ENCODE results near the gene KIF21A.
A peak's percentile ranks its signal among the peaks of the same experiment; 100 is the strongest.
"Not testable (repeated sequence)": the region's sequence is repeated elsewhere in the genome, so short reads cannot be mapped to it uniquely, and the experiment has no call there.

KIF21A gene

GRCh38 chr12:39332661-39333175 lies 110.2 kb downstream of the KIF21A start:
- DNase-seq: no peak

- DNase-seq: peak in 1 of 2 donors; percentile 47
Measured at GRCh38 chr12:39331539-39332261, 111.2 kb downstream of the KIF21A start.

DNA sequence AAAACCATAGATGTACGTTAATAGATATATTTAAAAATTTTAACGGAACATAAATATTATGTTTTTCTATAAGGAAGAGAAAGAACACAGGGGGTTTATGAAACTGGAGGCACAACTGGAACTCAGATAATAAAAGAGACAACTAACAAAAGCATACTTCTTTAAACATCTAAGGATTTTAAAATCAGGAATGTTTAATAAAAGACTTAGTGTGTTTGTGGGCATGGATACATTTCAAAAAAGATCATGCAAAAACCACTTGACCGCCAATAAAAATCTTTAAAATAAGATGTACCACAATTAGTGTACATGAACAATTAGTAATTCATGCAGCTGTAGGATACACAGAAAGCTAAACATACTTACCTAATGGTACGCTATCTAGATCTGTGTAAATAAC lies 113.0 kb downstream of the KIF21A start:
- DNase-seq: no peak

- no peak for DNase-seq
Measured at GRCh38 chr12:39329018-39329417, 113.9 kb downstream of the KIF21A start.

DNA sequence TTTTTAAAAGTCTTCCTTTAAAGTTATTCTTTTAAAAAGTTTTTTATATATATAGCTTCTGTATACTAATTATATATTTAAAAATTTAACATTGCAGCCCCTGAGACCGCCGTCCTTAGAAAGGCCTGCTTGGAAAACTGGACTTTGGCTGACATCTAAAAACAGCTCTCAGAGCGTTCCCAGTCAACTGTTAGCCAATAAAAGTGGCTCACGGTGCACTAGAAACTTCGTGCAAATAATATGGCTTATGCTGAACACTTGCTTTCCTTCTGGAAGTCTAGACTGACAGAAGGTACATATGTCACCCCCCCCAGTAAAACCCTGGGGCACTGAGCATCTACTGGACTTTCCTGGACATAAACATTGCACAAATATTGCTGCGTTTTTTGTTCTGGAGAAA lies 115.0 kb downstream of the KIF21A start:
- no peak for DNase-seq

DNA sequence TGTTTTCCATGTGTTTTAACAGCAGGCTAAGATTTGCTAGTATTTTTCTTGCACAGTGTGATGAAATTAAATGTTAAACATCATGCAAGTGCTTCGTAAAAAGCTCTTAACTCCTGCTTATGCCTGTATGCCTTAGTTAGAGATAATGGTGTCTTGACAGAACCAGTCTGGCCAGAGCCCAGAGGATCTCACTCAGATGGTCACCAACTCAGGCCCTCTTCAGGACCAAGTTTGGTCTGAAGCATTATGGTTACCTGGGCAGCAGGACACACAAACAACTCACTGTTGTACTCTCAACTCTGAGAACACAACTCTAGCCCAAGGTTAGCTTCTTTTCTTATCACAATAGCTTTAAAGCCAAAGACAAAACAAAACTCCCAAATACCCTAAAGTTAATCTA lies 115.4 kb downstream of the KIF21A start:
- no peak for DNase-seq

DNA sequence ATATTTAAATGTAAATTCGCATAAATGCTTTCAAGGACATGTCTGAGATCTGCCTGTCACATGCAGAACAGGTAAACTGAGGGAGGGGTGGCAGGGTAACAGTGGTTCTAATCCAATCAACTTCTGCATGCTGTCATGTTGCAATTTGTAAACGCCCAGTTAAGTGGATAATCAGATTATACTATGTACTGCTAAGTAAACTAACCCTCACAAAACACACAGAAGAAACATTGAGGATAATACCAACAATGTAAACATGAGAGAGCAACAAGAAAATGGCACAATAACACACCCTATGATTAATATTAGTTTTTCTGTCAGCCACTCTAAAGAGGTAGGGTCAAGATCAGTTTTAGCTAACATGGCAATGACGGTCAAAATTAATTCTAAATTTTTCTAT lies 123.7 kb downstream of the KIF21A start:
- no peak for DNase-seq

DNA sequence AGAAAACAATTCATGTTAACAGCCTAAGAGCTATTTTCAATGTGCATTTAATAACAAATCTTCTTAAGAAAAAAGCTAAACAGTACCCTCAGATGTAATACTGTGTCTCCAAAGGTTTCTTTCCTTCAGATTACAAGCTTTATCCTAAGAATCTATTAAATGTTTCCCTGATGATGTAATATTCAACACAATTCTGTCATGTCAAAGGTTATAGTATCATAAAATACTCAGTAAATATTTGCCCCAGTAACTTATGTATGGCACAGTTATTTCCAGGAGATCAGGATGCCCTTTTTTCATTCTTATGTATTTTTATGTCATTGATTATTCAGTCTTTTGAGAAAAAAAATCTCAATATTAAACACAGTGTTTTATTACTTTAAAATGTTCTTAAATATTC lies 128.4 kb downstream of the KIF21A start:
- DNase-seq: no peak

GRCh38 chr12:39309516-39309915 lies 133.4 kb downstream of the KIF21A start:
- DNase-seq: no peak

- no peak for DNase-seq
Measured at GRCh38 chr12:39301422-39301821, 141.5 kb downstream of the KIF21A start.

- DNase-seq: no peak
Measured at GRCh38 chr12:39300799-39301198, 142.1 kb downstream of the KIF21A start.

- DNase-seq: no peak
Measured at GRCh38 chr12:39297891-39298290, 145.0 kb downstream of the KIF21A start.

GRCh38 chr12:39296496-39296895 lies 146.4 kb downstream of the KIF21A start:
- DNase-seq: no peak

- not testable (repeated sequence) for DNase-seq
Measured at GRCh38 chr12:39295593-39295992, 147.3 kb downstream of the KIF21A start.

DNA sequence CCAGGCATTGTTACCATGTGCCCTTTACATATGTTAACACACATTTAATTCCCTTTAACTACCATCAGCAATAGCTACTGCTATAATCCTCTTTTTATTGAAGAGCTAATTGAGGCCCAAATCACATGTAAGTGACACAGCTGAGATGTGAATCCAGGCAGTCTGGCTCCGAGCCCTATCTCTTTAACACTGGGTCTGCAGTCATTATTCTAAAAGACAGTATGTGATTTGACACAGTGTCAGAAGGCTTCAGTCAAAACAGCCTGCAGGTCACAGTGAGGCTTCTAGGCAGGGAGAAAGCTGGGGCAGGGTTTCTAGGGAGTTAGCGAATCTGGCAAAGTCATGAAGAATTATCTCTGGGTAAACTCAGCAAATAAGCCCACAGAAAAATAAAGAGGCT lies 148.2 kb downstream of the KIF21A start:
- no peak for DNase-seq

GRCh38 chr12:39292125-39292630 lies 150.7 kb downstream of the KIF21A start:
- DNase-seq: no peak

DNA sequence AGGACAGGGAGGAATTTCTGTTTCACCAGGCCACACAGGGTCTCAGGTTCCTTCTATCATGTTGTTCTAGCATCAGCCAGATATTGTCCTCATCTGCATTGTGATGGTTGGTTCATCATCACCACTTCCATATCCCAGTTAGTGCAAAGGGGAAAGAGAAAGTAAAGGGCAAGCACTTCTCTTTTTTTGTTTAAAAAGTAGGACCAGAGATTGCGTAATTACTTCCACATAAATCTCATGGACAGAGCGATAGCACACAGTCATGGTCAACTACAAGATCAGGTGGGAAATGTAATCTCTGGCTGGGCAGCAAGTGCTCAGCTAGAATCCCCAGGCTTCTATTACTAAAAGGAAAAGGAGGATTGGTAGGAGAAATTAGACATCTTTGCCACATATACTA lies 155.1 kb downstream of the KIF21A start:
- DNase-seq: no peak

DNA sequence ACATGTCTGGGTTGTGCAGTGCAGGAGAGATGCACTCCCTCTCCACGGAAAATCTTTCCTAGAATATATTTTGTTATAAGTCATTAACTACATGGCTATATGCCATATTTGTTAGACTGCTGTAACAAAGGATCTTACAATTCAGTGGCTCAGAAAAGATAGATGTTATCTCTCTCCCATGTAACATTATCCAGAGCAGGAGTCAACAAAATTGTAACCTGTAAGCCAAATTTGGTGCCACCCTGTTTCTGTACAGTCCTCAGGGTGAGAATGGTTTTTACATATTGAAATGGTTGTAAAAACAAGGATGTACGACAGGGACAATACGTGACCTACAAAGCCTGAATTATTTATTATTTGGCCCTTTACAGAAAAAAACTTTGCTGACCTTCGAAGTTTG lies 155.5 kb downstream of the KIF21A start:
- no peak for DNase-seq

DNA sequence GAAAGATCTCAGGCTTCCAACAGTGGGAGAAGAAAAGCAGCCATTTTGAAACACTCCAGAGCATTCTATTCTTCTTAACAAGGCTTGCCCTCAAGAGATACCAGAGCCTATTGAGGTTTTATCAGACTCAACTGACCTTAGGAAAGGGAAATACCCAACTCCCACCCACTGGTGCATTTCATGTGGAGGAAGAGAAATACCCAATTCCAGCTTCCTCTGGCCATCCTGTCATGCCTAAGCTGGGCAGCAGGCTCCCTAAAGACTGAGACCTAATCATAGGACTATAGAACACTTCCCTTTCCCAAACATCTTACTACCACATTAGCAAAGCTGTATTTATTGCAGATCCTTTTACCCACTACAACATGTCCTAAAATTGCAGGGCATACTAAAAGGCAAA lies 164.5 kb downstream of the KIF21A start:
- no peak for DNase-seq

DNA sequence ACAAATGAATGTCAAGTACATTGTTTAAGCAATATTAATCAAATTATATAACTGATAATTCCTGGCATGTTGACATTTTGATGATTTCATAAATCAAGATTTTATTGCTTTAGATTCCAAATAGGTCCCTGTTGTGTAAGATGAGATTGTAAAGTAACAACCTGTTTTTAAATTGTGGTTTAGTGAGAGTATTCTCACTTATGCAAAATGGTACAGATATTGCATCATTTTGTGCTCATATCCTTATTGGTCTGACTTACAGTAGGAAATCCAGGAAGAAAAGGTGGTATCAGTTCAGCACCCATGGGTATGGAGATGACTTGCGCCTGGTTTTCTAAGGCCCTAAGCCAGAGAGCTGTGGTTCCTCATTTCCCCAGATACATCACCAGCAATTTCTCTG lies 165.5 kb downstream of the KIF21A start:
- DNase-seq: no peak

- DNase-seq: no peak
Measured at GRCh38 chr12:39275846-39276245, 167.1 kb downstream of the KIF21A start.

GRCh38 chr12:39272871-39273655 lies 169.9 kb downstream of the KIF21A start:
- DNase-seq: peak in 1 of 2 donors; percentile 47

DNA sequence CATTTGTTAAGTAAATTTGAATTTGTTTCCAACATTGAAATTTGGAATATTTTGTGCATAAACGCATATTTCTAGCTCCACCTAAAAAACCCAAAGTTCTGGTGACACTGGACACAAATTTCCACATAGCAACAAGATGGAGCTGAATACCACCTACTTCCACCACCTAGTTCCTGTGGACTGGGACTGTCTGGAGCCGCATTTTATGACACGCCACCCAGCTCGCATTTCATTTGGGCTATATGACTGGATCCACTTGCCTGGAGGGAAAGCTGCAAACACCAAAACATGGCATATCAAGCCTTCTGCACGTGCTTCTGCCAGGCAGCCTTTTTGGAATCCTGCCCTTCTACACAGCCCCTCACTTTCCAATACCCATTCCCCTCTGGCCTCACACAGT lies 173.4 kb downstream of the KIF21A start:
- DNase-seq: no peak

DNA sequence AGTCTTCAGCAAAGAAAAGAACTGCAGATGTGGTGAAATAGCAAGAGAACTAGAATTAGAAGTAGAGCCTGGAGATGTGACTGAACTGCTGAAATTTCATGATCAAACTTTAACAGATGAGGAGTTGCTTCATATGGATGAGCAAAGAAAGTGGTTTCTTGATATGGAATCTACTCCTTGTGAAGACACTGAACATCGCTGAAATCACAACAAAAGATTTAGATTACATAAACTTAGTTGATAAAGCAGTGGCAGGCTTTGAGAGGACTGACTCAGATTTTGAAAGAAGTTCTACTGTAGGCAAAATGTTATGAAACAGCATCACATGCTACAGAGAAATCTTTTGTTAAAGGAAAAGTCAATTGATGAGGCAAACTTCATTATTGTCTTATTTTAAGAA lies 175.0 kb downstream of the KIF21A start:
- no peak for DNase-seq

All from CD4-positive, alpha-beta T cell treated with Interleukin-4 for 1 hour (primary cell).